Measurements from ENCODE around the gene USP17L24. TPM values are rescaled to one million over a fixed set of nuclear protein-coding genes. Genes with fewer than 3 reads are reported as not detected.
"Not testable (repeated sequence)": the region's sequence is repeated elsewhere in the genome, so short reads cannot be mapped to it uniquely, and the experiment has no call there.

The USP17L24 gene, protein sequence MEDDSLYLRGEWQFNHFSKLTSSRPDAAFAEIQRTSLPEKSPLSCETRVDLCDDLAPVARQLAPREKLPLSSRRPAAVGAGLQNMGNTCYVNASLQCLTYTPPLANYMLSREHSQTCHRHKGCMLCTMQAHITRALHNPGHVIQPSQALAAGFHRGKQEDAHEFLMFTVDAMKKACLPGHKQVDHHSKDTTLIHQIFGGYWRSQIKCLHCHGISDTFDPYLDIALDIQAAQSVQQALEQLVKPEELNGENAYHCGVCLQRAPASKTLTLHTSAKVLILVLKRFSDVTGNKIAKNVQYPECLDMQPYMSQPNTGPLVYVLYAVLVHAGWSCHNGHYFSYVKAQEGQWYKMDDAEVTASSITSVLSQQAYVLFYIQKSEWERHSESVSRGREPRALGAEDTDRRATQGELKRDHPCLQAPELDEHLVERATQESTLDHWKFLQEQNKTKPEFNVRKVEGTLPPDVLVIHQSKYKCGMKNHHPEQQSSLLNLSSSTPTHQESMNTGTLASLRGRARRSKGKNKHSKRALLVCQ
- polyA plus RNA-seq: not detected

DNA sequence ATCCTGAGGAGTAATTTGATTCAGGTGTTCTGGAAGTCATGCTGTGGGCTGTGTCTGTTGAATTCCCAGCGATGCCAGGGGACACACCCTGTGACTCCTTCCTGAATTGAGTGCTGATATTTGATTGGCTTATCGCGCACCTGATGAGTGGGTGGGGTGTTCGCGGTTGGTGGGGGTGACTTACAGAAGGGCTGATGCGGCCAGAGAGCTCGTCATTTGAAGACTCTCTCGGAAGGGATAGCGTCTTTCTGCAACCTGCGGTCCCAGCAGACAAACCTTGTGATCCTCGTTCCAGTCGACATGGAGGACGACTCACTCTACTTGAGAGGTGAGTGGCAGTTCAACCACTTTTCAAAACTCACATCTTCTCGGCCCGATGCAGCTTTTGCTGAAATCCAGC lies at the start of gene USP17L24:
Gene USP17L24, plus strand, starts transcription at position 301 of the 400 bp plus-strand sequence. Its CDS starts 0 bp downstream, at position 301.
- H3K4me3 Mint-ChIP-seq; H3K36me3 Mint-ChIP-seq; H3K27ac Mint-ChIP-seq; H3K27me3 Mint-ChIP-seq (ENCODE audit: low read depth in 3 of 3); H3K4me1 Mint-ChIP-seq; DNase-seq; H3K9me3 Mint-ChIP-seq: not testable (repeated sequence)

DNA sequence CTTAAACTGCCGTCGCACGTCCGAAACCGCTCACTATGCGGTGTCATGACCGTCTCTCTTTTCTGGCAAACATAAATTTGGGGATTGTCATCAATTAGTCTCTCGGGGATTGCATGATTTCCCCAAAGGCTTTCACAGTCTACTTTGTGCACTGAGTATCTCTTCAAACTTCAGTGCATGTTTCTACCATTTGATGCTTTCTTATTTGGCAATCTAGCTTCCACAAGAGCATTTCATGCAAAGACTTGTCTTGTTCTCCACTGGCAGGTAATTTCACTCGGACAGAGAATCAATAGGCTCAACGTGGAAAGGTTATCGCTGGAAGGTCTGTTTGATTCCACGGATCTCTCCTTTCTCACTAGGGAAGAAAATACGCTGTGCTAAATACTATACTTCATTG lies 774 bp upstream of the USP17L24 start:
- not testable (repeated sequence) for H3K36me3 Mint-ChIP-seq; H3K9me3 Mint-ChIP-seq; H3K27me3 Mint-ChIP-seq (ENCODE audit: low read depth in 3 of 3); H3K27ac Mint-ChIP-seq; H3K4me3 Mint-ChIP-seq; H3K4me1 Mint-ChIP-seq
- peak in 1 of 3 donors; percentile 0 for DNase-seq

DNA sequence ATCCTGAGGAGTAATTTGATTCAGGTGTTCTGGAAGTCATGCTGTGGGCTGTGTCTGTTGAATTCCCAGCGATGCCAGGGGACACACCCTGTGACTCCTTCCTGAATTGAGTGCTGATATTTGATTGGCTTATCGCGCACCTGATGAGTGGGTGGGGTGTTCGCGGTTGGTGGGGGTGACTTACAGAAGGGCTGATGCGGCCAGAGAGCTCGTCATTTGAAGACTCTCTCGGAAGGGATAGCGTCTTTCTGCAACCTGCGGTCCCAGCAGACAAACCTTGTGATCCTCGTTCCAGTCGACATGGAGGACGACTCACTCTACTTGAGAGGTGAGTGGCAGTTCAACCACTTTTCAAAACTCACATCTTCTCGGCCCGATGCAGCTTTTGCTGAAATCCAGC lies 4.6 kb downstream of the USP17L24 start, which contains the start of gene USP17L25:
Gene USP17L25, plus strand, starts transcription at position 301 of the 400 bp plus-strand sequence. Its CDS starts 0 bp downstream, at position 301.
- H3K27me3 Mint-ChIP-seq (ENCODE audit: low read depth in 3 of 3); H3K27ac Mint-ChIP-seq; DNase-seq; H3K4me3 Mint-ChIP-seq; H3K9me3 Mint-ChIP-seq; H3K4me1 Mint-ChIP-seq; H3K36me3 Mint-ChIP-seq: not testable (repeated sequence)

DNA sequence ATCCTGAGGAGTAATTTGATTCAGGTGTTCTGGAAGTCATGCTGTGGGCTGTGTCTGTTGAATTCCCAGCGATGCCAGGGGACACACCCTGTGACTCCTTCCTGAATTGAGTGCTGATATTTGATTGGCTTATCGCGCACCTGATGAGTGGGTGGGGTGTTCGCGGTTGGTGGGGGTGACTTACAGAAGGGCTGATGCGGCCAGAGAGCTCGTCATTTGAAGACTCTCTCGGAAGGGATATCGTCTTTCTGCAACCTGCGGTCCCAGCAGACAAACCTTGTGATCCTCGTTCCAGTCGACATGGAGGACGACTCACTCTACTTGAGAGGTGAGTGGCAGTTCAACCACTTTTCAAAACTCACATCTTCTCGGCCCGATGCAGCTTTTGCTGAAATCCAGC lies 9.4 kb downstream of the USP17L24 start, which contains the start of gene USP17L26:
Gene USP17L26, plus strand, starts transcription at position 301 of the 400 bp plus-strand sequence. Its CDS starts 0 bp downstream, at position 301.
- H3K27me3 Mint-ChIP-seq (ENCODE audit: low read depth in 3 of 3); DNase-seq; H3K4me3 Mint-ChIP-seq: not testable (repeated sequence)

DNA sequence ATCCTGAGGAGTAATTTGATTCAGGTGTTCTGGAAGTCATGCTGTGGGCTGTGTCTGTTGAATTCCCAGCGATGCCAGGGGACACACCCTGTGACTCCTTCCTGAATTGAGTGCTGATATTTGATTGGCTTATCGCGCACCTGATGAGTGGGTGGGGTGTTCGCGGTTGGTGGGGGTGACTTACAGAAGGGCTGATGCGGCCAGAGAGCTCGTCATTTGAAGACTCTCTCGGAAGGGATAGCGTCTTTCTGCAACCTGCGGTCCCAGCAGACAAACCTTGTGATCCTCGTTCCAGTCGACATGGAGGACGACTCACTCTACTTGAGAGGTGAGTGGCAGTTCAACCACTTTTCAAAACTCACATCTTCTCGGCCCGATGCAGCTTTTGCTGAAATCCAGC lies 14.1 kb downstream of the USP17L24 start, which contains the start of gene USP17L5:
Gene USP17L5, plus strand, starts transcription at position 301 of the 400 bp plus-strand sequence. Its CDS starts 0 bp downstream, at position 301.
- not testable (repeated sequence) for H3K27ac Mint-ChIP-seq; H3K4me3 Mint-ChIP-seq; H3K4me1 Mint-ChIP-seq; H3K36me3 Mint-ChIP-seq; H3K27me3 Mint-ChIP-seq (ENCODE audit: low read depth in 3 of 3); H3K9me3 Mint-ChIP-seq; DNase-seq

More for the DNA sequence above, 9.4 kb downstream of the USP17L24 start, which contains the start of gene USP17L26:
- not testable (repeated sequence) for H3K9me3 Mint-ChIP-seq, H3K36me3 Mint-ChIP-seq, H3K4me1 Mint-ChIP-seq, H3K27ac Mint-ChIP-seq

DNA sequence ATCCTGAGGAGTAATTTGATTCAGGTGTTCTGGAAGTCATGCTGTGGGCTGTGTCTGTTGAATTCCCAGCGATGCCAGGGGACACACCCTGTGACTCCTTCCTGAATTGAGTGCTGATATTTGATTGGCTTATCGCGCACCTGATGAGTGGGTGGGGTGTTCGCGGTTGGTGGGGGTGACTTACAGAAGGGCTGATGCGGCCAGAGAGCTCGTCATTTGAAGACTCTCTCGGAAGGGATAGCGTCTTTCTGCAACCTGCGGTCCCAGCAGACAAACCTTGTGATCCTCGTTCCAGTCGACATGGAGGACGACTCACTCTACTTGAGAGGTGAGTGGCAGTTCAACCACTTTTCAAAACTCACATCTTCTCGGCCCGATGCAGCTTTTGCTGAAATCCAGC lies 18.9 kb downstream of the USP17L24 start, which contains the start of gene USP17L27:
Gene USP17L27, plus strand, starts transcription at position 301 of the 400 bp plus-strand sequence. Its CDS starts 0 bp downstream, at position 301.
- DNase-seq; H3K27me3 Mint-ChIP-seq (ENCODE audit: low read depth in 3 of 3); H3K4me1 Mint-ChIP-seq; H3K36me3 Mint-ChIP-seq; H3K27ac Mint-ChIP-seq; H3K9me3 Mint-ChIP-seq; H3K4me3 Mint-ChIP-seq: not testable (repeated sequence)

DNA sequence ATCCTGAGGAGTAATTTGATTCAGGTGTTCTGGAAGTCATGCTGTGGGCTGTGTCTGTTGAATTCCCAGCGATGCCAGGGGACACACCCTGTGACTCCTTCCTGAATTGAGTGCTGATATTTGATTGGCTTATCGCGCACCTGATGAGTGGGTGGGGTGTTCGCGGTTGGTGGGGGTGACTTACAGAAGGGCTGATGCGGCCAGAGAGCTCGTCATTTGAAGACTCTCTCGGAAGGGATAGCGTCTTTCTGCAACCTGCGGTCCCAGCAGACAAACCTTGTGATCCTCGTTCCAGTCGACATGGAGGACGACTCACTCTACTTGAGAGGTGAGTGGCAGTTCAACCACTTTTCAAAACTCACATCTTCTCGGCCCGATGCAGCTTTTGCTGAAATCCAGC lies 23.6 kb downstream of the USP17L24 start, which contains the start of gene USP17L28:
Gene USP17L28, plus strand, starts transcription at position 301 of the 400 bp plus-strand sequence. Its CDS starts 0 bp downstream, at position 301.
- not testable (repeated sequence) for H3K9me3 Mint-ChIP-seq; H3K27me3 Mint-ChIP-seq (ENCODE audit: low read depth in 3 of 3); DNase-seq; H3K4me3 Mint-ChIP-seq; H3K36me3 Mint-ChIP-seq; H3K27ac Mint-ChIP-seq; H3K4me1 Mint-ChIP-seq

DNA sequence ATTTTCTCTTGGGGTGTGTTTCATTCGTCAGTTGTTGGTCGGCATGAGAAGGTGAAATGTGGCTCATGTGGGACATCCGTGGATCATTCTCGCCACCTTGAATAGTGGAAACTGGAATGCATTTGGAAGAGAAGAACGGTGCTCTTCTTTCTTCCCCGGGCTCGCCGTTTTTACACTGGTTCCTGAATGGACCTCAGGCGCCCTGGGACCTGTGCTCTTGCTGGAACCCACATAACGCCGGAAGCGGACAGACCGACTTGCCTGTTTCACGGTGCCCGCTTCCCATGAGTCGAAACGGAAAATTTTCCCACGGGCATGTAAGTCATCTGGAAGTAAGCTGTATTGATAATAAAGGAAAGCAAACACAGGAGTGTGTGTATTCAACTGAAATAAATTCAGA lies 25.9 kb downstream of the USP17L24 start:
- not testable (repeated sequence) for H3K4me1 Mint-ChIP-seq; H3K4me3 Mint-ChIP-seq; H3K9me3 Mint-ChIP-seq; H3K27me3 Mint-ChIP-seq (ENCODE audit: low read depth in 3 of 3); H3K36me3 Mint-ChIP-seq; DNase-seq; H3K27ac Mint-ChIP-seq

DNA sequence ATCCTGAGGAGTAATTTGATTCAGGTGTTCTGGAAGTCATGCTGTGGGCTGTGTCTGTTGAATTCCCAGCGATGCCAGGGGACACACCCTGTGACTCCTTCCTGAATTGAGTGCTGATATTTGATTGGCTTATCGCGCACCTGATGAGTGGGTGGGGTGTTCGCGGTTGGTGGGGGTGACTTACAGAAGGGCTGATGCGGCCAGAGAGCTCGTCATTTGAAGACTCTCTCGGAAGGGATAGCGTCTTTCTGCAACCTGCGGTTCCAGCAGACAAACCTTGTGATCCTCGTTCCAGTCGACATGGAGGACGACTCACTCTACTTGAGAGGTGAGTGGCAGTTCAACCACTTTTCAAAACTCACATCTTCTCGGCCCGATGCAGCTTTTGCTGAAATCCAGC lies 28.4 kb downstream of the USP17L24 start, which contains the start of gene USP17L29:
Gene USP17L29, plus strand, starts transcription at position 301 of the 400 bp plus-strand sequence. Its CDS starts 0 bp downstream, at position 301.
- H3K4me3 Mint-ChIP-seq; DNase-seq; H3K9me3 Mint-ChIP-seq; H3K27me3 Mint-ChIP-seq (ENCODE audit: low read depth in 3 of 3); H3K27ac Mint-ChIP-seq; H3K4me1 Mint-ChIP-seq; H3K36me3 Mint-ChIP-seq: not testable (repeated sequence)

DNA sequence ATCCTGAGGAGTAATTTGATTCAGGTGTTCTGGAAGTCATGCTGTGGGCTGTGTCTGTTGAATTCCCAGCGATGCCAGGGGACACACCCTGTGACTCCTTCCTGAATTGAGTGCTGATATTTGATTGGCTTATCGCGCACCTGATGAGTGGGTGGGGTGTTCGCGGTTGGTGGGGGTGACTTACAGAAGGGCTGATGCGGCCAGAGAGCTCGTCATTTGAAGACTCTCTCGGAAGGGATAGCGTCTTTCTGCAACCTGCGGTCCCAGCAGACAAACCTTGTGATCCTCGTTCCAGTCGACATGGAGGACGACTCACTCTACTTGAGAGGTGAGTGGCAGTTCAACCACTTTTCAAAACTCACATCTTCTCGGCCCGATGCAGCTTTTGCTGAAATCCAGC lies 37.9 kb downstream of the USP17L24 start, which contains the start of gene USP17L30:
Gene USP17L30, plus strand, starts transcription at position 301 of the 400 bp plus-strand sequence. Its CDS starts 0 bp downstream, at position 301.
- not testable (repeated sequence) for H3K4me3 Mint-ChIP-seq, DNase-seq, H3K36me3 Mint-ChIP-seq

More for the DNA sequence above, 37.9 kb downstream of the USP17L24 start, which contains the start of gene USP17L30:
- not testable (repeated sequence) for H3K27me3 Mint-ChIP-seq (ENCODE audit: low read depth in 3 of 3); H3K27ac Mint-ChIP-seq; H3K4me1 Mint-ChIP-seq; H3K9me3 Mint-ChIP-seq

Other genes with a start within 250 kb of the USP17L24 start
- gene FAM90A26, start 154.8 kb upstream of the USP17L24 start, polyA plus RNA-seq: not detected
- not detected for gene USP17L10, start 114.5 kb upstream of the USP17L24 start, polyA plus RNA-seq
- not detected for gene USP17L11, start 109.8 kb upstream of the USP17L24 start, polyA plus RNA-seq
- not detected for gene USP17L12, start 105.0 kb upstream of the USP17L24 start, polyA plus RNA-seq
- not detected for gene USP17L13, start 100.3 kb upstream of the USP17L24 start, polyA plus RNA-seq
- gene USP17L15, start 90.8 kb upstream of the USP17L24 start, polyA plus RNA-seq: not detected
- not detected for gene USP17L17, start 81.3 kb upstream of the USP17L24 start, polyA plus RNA-seq
- not detected for gene USP17L18, start 76.5 kb upstream of the USP17L24 start, polyA plus RNA-seq
- gene USP17L19, start 71.8 kb upstream of the USP17L24 start, polyA plus RNA-seq: not detected
- gene USP17L20, start 67.0 kb upstream of the USP17L24 start, polyA plus RNA-seq: not detected
- not detected for gene USP17L21, start 62.3 kb upstream of the USP17L24 start, polyA plus RNA-seq
- gene USP17L22, start 57.5 kb upstream of the USP17L24 start, polyA plus RNA-seq: not detected
- not detected for gene USP17L25, start 4.7 kb downstream of the USP17L24 start, polyA plus RNA-seq
- not detected for gene USP17L26, start 9.5 kb downstream of the USP17L24 start, polyA plus RNA-seq
- gene USP17L5, start 14.2 kb downstream of the USP17L24 start, polyA plus RNA-seq: not detected
- not detected for gene USP17L27, start 19.0 kb downstream of the USP17L24 start, polyA plus RNA-seq
- not detected for gene USP17L28, start 23.7 kb downstream of the USP17L24 start, polyA plus RNA-seq
- not detected for gene USP17L29, start 28.5 kb downstream of the USP17L24 start, polyA plus RNA-seq
- not detected for gene USP17L30, start 38.0 kb downstream of the USP17L24 start, polyA plus RNA-seq
- not detected for gene DEFB131A, start 119.2 kb downstream of the USP17L24 start, polyA plus RNA-seq

All from immature natural killer cell (primary cell).